Superior temporal gyrus (tissue), 1 donor: ENCODE data around the gene SPON2.
A peak's percentile ranks its signal among the peaks of the same experiment; 100 is the strongest.

Experiments used
- DNase-seq: peaks from one replicate; pipeline ENCODE4 v3.0.0-alpha.2; 2016; ENCODE audit errors: extremely low spot score

Gene SPON2

DNA sequence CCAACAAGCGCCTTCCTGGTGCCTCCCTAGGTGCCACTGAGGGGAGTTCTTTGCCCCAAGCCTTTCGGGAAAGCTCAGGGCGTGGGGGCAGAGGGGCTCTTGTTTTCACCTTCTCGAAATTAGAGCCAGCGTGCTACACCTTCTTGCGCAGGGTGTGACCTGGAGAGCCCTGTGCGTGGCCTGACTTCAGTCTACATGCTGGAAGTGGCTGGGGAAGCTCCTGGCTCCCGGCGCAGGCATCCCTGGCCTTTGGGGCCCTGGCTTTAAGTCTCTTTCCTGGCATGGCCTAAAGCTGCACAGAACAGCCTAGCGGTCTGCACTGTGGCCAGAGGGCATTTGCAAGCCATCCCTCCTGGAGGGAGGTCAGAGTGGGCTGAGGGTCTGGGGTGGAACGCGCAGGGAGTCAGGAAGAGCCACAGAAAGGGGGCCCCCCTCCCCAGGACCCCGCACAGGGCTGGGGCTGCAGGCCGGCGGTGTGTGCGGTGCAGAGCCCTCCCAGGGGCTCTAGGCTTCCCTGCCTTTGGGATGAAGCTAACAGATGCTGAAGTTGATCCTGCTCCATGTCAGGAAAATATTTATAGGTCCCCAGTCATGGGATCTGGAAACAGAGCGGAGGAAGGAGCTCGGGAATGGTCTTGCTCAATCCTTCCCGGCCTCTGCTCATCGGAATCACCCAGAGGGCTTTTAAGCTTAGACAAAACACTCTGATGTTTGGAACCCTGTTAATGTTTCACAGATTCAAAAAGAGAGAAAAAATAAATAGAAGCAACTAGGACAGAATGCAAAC, 781 bp upstream of the SPON2 start:
- DNase-seq = no peak

DNA sequence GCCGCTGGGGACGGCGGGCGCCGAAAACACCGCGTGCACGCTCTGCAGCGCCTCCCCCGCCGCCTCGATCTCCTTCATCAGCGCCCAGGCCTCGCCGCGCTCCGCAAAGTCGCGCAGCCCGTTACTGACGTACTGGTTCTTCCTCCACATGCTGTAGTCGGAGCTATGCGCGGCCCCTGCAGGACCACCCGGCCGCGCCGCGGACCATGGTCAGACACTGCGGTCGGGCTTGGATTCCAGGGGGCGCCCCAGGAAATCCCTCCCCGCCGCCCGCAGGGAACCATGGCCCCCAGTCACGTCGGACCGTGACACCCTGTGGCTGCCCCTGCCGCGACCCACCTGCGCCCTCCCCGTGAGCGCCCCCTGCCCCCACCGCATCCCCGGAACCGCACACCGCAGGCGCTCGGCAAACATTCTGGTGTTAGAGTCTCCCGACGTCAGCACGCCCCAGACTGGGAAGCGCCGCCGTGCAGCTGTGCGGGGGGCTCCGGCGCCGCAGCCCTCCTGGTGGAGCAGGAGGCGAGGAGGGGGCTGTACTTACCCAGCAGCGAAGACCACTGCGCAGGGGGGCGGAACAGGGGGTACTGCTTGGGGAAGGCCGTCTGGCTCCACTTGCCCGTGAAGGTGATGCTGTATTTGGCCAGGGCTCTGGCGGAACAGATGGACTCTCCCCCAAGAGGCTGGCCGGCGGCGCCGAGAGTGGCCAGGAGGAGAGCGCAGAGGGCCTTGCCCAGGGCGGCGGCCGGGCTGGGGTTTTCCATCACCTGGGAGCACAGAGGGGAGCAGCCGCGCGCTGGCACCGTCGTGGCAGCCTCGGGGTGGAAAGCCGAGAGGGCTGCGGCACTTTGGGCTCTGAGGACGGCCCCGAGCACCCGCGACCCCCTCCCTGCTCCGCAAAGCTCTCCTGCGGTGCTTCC, 814 bp downstream of the SPON2 start:
- no peak for DNase-seq

GRCh38 chr4:1170976-1171310, 1.4 kb downstream of the SPON2 start:
- DNase-seq = no peak

- no peak for DNase-seq
These were observed 2.0 kb downstream of the SPON2 start for GRCh38 chr4:1170156-1170975.

GRCh38 chr4:1169691-1170096, 2.7 kb downstream of the SPON2 start:
- DNase-seq = no peak

- DNase-seq = no peak
These were observed 3.2 kb downstream of the SPON2 start for GRCh38 chr4:1169171-1169671.

DNA sequence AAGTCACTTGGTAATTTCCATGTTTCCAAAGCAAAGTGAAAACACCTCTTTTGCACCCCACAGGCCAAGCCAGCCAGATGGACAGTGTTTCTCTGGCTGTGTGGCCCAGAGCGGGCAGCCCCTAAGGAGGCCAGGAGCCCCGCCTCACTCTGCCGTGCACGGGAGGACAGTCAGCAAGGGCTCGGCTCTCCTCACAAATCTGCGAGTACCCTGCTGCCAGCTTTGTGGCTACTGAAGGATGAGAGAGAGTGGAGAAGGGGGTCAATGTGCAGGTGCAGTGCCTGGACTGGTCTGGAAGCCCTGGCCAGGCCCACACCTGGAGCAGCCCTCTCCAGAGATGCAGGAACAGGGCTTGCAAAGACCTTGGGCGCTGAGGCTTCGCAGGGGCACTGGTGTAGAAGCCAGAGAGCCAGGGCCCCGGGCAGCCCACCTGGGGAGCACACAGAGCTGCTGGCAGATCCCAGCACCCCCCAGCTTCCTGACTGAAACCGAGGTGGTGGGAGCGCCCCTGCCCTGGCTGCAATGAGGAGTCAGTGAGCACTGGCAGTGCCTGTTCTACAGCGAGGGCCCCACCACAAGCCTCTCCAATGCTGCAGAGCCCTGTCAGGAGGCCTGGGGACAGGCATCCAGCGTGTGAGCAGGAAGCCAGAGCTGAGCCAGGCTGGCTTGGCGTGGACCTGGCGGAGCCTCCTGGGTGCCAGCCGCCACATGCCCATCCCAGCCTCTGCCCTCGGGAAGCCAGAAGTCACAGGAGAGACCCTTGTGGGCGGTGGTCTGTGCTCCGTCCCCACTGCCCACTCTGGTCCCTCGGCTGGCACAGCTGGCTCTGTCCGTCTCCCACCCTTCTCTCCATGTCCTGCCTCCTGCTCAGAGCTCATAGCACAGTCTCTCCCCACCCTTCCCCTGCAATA, 3.9 kb downstream of the SPON2 start:
- no peak for DNase-seq

DNA sequence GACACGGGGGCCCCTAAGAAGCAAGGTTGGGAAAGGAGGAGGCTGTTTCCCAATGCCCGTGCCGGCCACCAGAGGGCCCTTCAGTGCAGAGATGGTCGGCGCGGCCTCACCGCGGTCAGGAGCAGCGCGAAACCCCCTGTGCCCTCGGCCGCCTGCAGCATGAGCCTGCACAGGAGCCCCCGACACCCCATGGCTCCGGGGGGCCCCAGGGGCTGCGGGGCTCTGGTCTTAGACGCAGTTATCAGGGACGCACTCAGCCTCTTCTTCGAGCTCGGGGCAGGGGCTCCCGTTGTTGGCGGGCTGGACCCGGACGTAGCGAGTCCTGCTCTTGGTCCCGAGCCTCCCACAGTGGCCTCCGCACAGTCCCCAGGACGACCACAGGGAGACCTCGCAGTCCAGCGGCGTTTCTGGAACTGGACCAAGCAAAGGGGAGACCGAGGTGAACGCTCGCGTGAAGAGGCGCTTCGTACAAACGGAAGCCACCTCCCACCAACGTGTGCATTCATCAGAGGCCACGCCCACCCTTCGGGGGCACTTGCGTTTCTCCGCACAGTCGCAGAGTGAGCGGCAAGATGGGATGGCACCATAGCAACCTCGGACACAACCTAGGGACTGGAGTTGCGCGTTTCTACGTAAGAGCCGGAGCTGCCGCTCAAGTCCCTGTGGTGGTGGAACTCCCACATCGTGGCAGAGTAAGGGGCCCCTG, 5.0 kb downstream of the SPON2 start:
- DNase-seq = peak; percentile 77

- DNase-seq = no peak
These were observed 5.7 kb downstream of the SPON2 start for GRCh38 chr4:1166509-1167243.

DNA sequence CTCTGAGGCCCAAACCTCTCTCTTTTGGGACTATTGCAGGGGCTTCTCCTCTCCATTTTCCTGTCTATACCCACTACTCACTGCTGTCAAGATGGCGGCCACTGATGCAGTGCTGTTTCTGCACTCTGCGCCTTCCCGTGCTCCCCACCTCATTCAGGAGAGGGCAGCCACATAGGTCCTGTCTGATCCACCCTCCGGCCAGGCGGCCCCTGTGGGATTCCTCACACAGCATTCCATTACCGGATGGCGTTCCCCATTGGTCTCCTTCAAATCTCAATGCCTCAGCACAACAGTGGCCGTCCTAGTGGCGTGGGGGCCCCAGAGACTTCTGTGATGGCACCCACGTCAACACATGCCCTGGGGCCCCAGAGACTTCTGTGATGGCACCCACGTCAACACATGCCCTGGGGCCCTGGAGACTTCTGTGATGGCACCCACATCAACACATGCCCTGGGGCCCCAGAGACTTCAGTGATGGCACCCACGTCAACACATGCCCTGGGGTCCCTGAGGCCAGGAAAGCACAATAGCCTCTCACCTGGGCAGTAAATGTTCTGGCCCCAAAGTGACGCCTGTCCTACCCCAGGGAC, 7.3 kb downstream of the SPON2 start:
- DNase-seq = no peak

DNA sequence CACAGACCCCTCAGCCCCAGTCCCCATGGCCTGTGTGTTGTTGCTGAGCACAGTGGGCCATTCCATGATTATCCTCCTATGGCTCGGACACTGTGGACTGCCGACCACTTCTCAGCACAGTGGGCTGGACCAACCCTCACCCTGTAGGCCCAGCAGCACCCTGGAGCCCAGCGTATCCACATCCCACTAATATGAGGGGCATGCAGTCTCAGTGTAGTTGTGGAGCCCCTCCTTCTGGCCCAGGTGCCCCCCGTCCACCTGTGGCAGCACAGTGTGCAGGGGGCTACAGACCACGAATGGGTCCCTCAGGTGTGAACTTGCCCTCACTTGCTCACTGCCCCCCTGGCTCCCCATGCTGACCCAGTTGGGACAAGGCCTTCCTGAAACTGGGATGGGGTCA, 7.9 kb downstream of the SPON2 start:
- DNase-seq = no peak

- no peak for DNase-seq
These were observed 8.3 kb downstream of the SPON2 start for GRCh38 chr4:1164040-1164439.

GRCh38 chr4:1160351-1160750, 12.0 kb downstream of the SPON2 start:
- no peak for DNase-seq

DNA sequence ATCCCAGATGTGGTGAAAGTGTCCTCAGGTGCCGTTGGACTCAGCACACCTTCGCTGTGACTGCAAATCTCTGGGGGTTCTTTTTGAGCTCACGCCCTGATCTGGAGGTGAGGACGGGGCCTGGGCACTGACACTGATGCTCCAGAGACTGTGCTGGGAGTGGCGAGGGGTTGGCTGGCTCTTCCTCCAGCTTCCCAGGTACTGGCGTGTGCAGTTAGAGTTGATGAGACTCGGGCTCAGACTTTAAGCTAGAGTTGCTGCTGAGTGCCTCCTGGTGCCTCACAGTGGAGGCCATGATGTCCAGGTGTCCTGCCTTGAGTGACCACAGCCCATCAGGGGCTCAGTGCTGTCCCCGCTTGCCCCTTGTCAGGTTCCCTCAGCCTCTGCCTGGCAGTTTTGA, 16.3 kb downstream of the SPON2 start:
- no peak for DNase-seq

- peak; percentile 23 for DNase-seq
These were observed 17.1 kb downstream of the SPON2 start for GRCh38 chr4:1155314-1155713.

GRCh38 chr4:1154523-1155182, 17.7 kb downstream of the SPON2 start:
- no peak for DNase-seq

DNA sequence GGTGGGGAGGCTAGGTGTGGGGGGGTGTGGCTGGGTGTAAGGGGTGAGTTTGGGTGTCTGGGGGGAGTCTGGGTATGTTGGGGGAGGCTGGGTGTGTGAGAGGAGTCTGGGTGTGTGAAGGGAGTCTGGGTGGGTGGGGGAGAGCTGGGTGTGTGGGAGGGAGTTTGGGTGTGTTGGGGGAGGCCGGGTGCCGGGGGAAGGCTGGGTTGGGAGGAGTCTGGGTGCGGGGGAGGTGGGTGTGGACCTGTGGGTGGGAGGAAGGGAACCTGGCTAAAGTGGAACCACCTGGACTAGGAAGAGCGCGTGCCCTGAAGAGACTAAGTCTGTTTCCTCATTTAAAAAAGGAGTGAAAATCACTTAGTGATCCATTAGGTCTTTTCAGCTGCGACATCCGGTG, 18.3 kb downstream of the SPON2 start:
- DNase-seq = no peak

- DNase-seq = no peak
These were observed 18.8 kb downstream of the SPON2 start for GRCh38 chr4:1153567-1154090.
